ENCODE results near the gene LYRM1.
"Not testable (repeated sequence)": the region's sequence is repeated elsewhere in the genome, so short reads cannot be mapped to it uniquely, and the experiment has no call there.

Gene LYRM1

GRCh38 chr16:20937736-20938135, 37.2 kb downstream of the LYRM1 start:
- DNase-seq (ENCODE audit: low read depth), result no peak

GRCh38 chr16:20938426-20938825, 37.9 kb downstream of the LYRM1 start:
- peak; percentile 74 for DNase-seq (ENCODE audit: low read depth)

- no peak for DNase-seq (ENCODE audit: low read depth)
Observed at GRCh38 chr16:20939611-20940010, 39.0 kb downstream of the LYRM1 start.

GRCh38 chr16:20940871-20941635, 40.5 kb downstream of the LYRM1 start:
- no peak for DNase-seq (ENCODE audit: low read depth)

- no peak for DNase-seq (ENCODE audit: low read depth)
Observed at GRCh38 chr16:20941636-20941926, 41.0 kb downstream of the LYRM1 start.

GRCh38 chr16:20942256-20942655, 41.7 kb downstream of the LYRM1 start:
- no peak for DNase-seq (ENCODE audit: low read depth)

- DNase-seq (ENCODE audit: low read depth), result no peak
Observed at GRCh38 chr16:20944861-20945574, 44.4 kb downstream of the LYRM1 start.

- DNase-seq (ENCODE audit: low read depth), result not testable (repeated sequence)
Observed at GRCh38 chr16:20945575-20945875, 45.0 kb downstream of the LYRM1 start.

GRCh38 chr16:20946015-20946629, 45.6 kb downstream of the LYRM1 start:
- no peak for DNase-seq (ENCODE audit: low read depth)

- DNase-seq (ENCODE audit: low read depth), result no peak
Observed at GRCh38 chr16:20948444-20948843, 47.9 kb downstream of the LYRM1 start.

- no peak for DNase-seq (ENCODE audit: low read depth)
Observed at GRCh38 chr16:20949660-20950059, 49.1 kb downstream of the LYRM1 start.

- DNase-seq (ENCODE audit: low read depth), result no peak
Observed at GRCh38 chr16:20950294-20950693, 49.7 kb downstream of the LYRM1 start.

- no peak for DNase-seq (ENCODE audit: low read depth)
Observed at GRCh38 chr16:20952139-20952920, 51.8 kb downstream of the LYRM1 start.

GRCh38 chr16:20954574-20954973, 54.0 kb downstream of the LYRM1 start:
- DNase-seq (ENCODE audit: low read depth), result no peak

GRCh38 chr16:20956319-20956718, 55.7 kb downstream of the LYRM1 start:
- no peak for DNase-seq (ENCODE audit: low read depth)

- no peak for DNase-seq (ENCODE audit: low read depth)
Observed at GRCh38 chr16:20957153-20957552, 56.6 kb downstream of the LYRM1 start.

GRCh38 chr16:20960899-20961298, 60.3 kb downstream of the LYRM1 start:
- no peak for DNase-seq (ENCODE audit: low read depth)

GRCh38 chr16:20968765-20969164, 68.2 kb downstream of the LYRM1 start:
- DNase-seq (ENCODE audit: low read depth), result no peak

- DNase-seq (ENCODE audit: low read depth), result no peak
Observed at GRCh38 chr16:20969386-20969785, 68.8 kb downstream of the LYRM1 start.

- DNase-seq (ENCODE audit: low read depth), result no peak
Observed at GRCh38 chr16:20971401-20971800, 70.8 kb downstream of the LYRM1 start.

- not testable (repeated sequence) for DNase-seq (ENCODE audit: low read depth)
Observed at GRCh38 chr16:20973201-20973600, 72.6 kb downstream of the LYRM1 start.
